K562 (cell line): ENCODE measurements around the gene TNIK. TPM values are rescaled to one million over a fixed set of nuclear protein-coding genes. Genes with fewer than 3 reads are reported as not detected.

Source experiments
- ARID3A ChIP-seq: IDR thresholded peaks from 2 replicates; pipeline ENCODE4 v1.6.1; 2012; ENCODE audit warnings: low read depth, low read length, improper control_type of control experiment, borderline replicate concordance
- ATF7 ChIP-seq: fragments of 450-650 bp; IDR thresholded peaks from 2 replicates; pipeline ENCODE4 v1.7.1; 2014; ENCODE audit warnings: mild to moderate bottlenecking, moderate library complexity
- DNMT1 ChIP-seq: fragments of 450-650 bp; IDR thresholded peaks from 2 replicates; pipeline ENCODE4 v1.6.1; 2016; ENCODE audit warnings: antibody characterized with exemption, mild to moderate bottlenecking
- EHMT2 ChIP-seq: fragments of 450-650 bp; IDR thresholded peaks from 2 replicates; pipeline ENCODE4 v1.6.1; 2018; ENCODE audit warnings: antibody characterized with exemption
- ELF2 ChIP-seq: fragments of 250-450 bp; sonication (Bioruptor Pico); IDR thresholded peaks from 2 replicates; pipeline ENCODE4 v1.5.0; 2021; ENCODE audit warnings: mild to moderate bottlenecking
- ETS1 ChIP-seq: conservative IDR thresholded peaks from 2 replicates; pipeline ENCODE4 v1.6.1; 2011; ENCODE audit warnings: low read depth, mild to moderate bottlenecking, low read length; ENCODE audit not compliant: control insufficient read depth
- FOXJ2 ChIP-seq: fragments of 200-800 bp; sonication (Bioruptor generic); IDR thresholded peaks from 2 replicates; pipeline ENCODE4 v1.6.1; 2016; ENCODE audit warnings: missing genetic modification characterization, missing compliant biosample characterization
- GATAD2A ChIP-seq: fragments of 450-650 bp; IDR thresholded peaks from 2 replicates; pipeline ENCODE4 v1.6.1; 2017
- KLF6 ChIP-seq: fragments of 250-450 bp; sonication (Bioruptor Pico); IDR thresholded peaks from 2 replicates; pipeline ENCODE4 v1.4.0; 2020; ENCODE audit warnings: mild to moderate bottlenecking, moderate library complexity, borderline replicate concordance
- MCM2 ChIP-seq: fragments of 450-650 bp; IDR thresholded peaks from 2 replicates; pipeline ENCODE4 v1.6.1; 2017; ENCODE audit warnings: low read depth, mild to moderate bottlenecking
- PHB ChIP-seq: fragments of 250-450 bp; sonication (Bioruptor Pico); IDR thresholded peaks from 2 replicates; pipeline ENCODE4 v1.5.0; 2021
- SETDB1 ChIP-seq: IDR thresholded peaks from one replicate; pipeline ENCODE4 v1.6.1; 2012; ENCODE audit warnings: low read length, control low read depth, inconsistent platforms
- SMAD3 ChIP-seq: fragments of 450-650 bp; formaldehyde crosslinking; conservative IDR thresholded peaks from 2 replicates; pipeline ENCODE4 v1.4.0; 2020; ENCODE audit warnings: mild to moderate bottlenecking
- SNAPC5 ChIP-seq: fragments of 250-450 bp; sonication (Bioruptor Pico); IDR thresholded peaks from 2 replicates; pipeline ENCODE4 v1.8.0; 2021; ENCODE audit warnings: moderate library complexity, mild to moderate bottlenecking, inconsistent platforms
- SRSF7 ChIP-seq: fragments of 200-400 bp; formaldehyde crosslinking; optimal IDR thresholded peaks from 2 replicates; pipeline ENCODE3; 2017; ENCODE audit warnings: mild to moderate bottlenecking, low read depth, low read length
- TEAD4 ChIP-seq, 2 experiments: sonication (generic) in 1 of 2; formaldehyde crosslinking in 1 of 2; IDR thresholded peaks; 2 replicates each; pipeline versions ENCODE4 v1.6.1 to v1.8.0; 2012 to 2022; ENCODE audit warnings: borderline replicate concordance in 1 of 2, inconsistent platforms in 1 of 2, low read length in 1 of 2, mild to moderate bottlenecking in 1 of 2, missing genetic modification reagents in 1 of 2
- ZFP30 ChIP-seq: fragments of 250-450 bp; sonication (Bioruptor Pico); IDR thresholded peaks from 2 replicates; pipeline ENCODE4 v1.8.0; 2022; ENCODE audit warnings: moderate library complexity, mild to moderate bottlenecking, inconsistent platforms, borderline replicate concordance
- ZNF609 ChIP-seq: sonication (generic); formaldehyde crosslinking; IDR thresholded peaks from 2 replicates; pipeline ENCODE4 v1.8.1; 2023; ENCODE audit warnings: missing genetic modification reagents, mild to moderate bottlenecking, borderline replicate concordance
- polyA plus RNA-seq, 8 experiments: library from polyadenylated mRNA; depleted of rRNA in 4 of 8; stranded (reverse) in 5 of 8; unstranded in 3 of 8; fragments of >200 nt; fragmentation: Nextera tagmentation in 2 of 8; fragmentation: Illumina TruSeq in 1 of 8; extraction: Ambion mirVana in 2 of 8; extraction: Trizol in 1 of 8; gene quantifications; 2 replicates each; pipeline versions ENCODE4 v1.2.1 to v1.2.3, GENCODE V29; 2011 to 2014; ENCODE audit warnings: inconsistent platforms in 1 of 8, missing spikeins in 1 of 8
- total RNA-seq, 7 experiments: library from RNA; depleted of rRNA in 6 of 7; stranded (reverse); fragments of >200 nt in 6 of 7; fragmentation: Illumina TruSeq in 2 of 7; extraction: Trizol in 2 of 7; gene quantifications; 2 replicates each; pipeline versions ENCODE4 v1.2.1 to v1.2.3, GENCODE V29; 2011 to 2021; ENCODE audit warnings: low replicate concordance in 1 of 7
- TF ChIP-seq, protein P1 (sequence below): sonication (generic); formaldehyde crosslinking; IDR thresholded peaks from 2 replicates; pipeline ENCODE4 v1.8.1; 2023; ENCODE audit warnings: mild to moderate bottlenecking, missing genetic modification reagents, moderate library complexity

TNIK gene
- total and polyA plus RNA-seq, 9 of the 15 experiments (the other 6 are each of a cell fraction or from before 2014, with no cell fraction given), result 6.6 to 39.0 (median 24.7) TPM

DNA sequence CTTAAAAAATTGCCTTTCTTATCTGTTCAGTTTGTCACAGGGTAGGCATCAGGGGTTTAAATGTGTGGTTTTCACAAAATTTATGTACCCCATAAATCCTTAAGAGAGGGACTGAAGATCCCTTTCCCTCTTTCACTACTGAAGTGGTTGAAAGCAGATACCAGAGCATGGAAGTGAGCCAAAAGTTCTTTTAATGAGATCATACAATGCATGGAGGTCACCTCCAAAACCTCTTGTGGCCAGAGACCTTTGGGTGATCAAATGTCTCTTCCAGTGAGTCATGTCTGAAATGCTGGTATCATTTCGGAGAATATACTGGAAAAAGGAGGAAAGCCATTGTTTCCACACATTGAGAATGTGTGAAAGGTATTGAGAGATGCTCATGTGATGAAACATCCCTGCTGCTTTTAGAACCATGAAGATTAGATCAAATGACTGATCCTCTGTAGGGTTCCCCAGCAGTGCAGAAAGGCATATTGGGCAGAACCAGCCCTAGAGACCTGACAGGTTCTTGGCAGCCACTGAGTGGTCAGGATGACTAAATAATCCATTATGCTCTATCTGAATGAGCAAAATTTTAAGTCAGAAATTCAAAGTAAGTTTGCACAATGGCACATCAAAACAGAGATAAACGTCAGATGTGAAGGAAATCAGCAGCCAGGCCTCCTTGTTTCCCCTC lies 267.9 kb downstream of the TNIK start (continued):
- peak; percentile 86; the same call in 1 of the 2 replicates for TF ChIP-seq FOXJ2 (tag)
- TF ChIP-seq, protein P1, sequence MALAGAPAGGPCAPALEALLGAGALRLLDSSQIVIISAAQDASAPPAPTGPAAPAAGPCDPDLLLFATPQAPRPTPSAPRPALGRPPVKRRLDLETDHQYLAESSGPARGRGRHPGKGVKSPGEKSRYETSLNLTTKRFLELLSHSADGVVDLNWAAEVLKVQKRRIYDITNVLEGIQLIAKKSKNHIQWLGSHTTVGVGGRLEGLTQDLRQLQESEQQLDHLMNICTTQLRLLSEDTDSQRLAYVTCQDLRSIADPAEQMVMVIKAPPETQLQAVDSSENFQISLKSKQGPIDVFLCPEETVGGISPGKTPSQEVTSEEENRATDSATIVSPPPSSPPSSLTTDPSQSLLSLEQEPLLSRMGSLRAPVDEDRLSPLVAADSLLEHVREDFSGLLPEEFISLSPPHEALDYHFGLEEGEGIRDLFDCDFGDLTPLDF (CRISPR knock-in tag), result no peak
- TF ChIP-seq ATF7, result peak; percentile 97
- no peak for TF ChIP-seq PHB (CRISPR knock-in tag)
- TF ChIP-seq ZFP30, result no peak
- TF ChIP-seq GATAD2A, result peak; percentile 87; the same call in 1 of the 2 replicates
- TF ChIP-seq ETS1, result no peak
- TF ChIP-seq DNMT1, result no peak
- TF ChIP-seq SNAPC5 (CRISPR knock-in tag), result no peak
- TF ChIP-seq KLF6 (CRISPR knock-in tag), result peak; percentile 27; the same call in 1 of the 2 replicates
- peak; percentile 75; the same call in 1 of the 2 replicates for TF ChIP-seq ARID3A
- no peak for TF ChIP-seq MCM2
- peak; percentile 70; the same call in 1 of the 2 replicates for TF ChIP-seq EHMT2
- TF ChIP-seq SRSF7, result no peak
- no peak for TF ChIP-seq ZNF609 (CRISPR knock-in tag)
- TF ChIP-seq TEAD4 (IDR thresholded peaks at IDR 0.05; ENCODE audit: low read length), result peak; percentile 97
- no peak for TF ChIP-seq TEAD4 (CRISPR knock-in tag; IDR thresholded peaks at IDR 0.05; ENCODE audit: borderline replicate concordance)
- TF ChIP-seq ELF2 (CRISPR knock-in tag), result no peak
- TF ChIP-seq SMAD3, result peak; percentile 73; the same call in 1 of the 2 replicates
- no peak for TF ChIP-seq SETDB1
